Limb (tissue), 2 donors: ENCODE measurements around the gene ALDH1A2.

ENCODE experiments used
- DNase-seq, 2 donors: peaks; one replicate each; pipeline ENCODE4 v3.0.0-alpha.2; 2016; ENCODE audit errors: extremely low spot score in 2 of 2

The ALDH1A2 gene

DNA sequence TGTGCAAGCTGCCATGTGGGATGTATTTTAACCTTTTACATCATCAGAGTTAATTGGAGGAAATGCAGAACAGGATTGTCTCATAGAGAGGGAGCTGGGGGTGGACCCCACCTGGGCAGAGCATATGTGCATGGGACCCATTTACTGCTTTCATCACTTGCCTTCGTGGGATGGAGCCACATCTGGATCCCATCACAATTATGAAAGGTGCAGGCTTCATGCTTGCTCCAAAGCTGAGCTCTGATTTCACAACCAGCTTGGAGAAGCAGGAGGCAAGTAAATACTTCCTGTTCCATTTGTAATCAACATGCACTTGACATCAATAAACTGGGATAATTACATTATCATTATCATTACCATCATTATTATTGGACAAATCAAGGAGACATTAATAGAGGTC, 161.9 kb downstream of the ALDH1A2 start:
- no peak for DNase-seq
